PC-9 (cell line): ENCODE measurements around the gene ERC2. TPM values are rescaled to one million over a fixed set of nuclear protein-coding genes. Genes with fewer than 3 reads are reported as not detected.

Experiments used
- BruUV-seq: library from RNA; stranded (reverse); fragments of 400-500 nt; replicated peaks from 2 replicates; lab custom pipeline; 2021; lab: Mats Ljungman, UMichigan
- CTCF ChIA-PET: fragments of 300-600 bp; sonication (Branson Sonifier 250); formaldehyde crosslinking; loops from one replicate; lab custom pipeline; 2022; ENCODE audit warnings: antibody characterized with exemption; lab: Charles Lee
- POLR2A ChIA-PET: fragments of 300-600 bp; sonication (Branson Sonifier 250); formaldehyde crosslinking; loops from one replicate; lab custom pipeline; 2022; ENCODE audit warnings: antibody characterized with exemption; ENCODE audit not compliant: unreplicated experiment; lab: Charles Lee
- DNase-seq, 2 experiments: peaks; one replicate each; pipeline versions ENCODE4 v3.0.0 to v3.0.0-alpha.2; 2015 to 2022; ENCODE audit warnings: mixed read lengths in 1 of 2
- H2AFZ ChIP-seq: fragments of 200-600 bp; sonication (generic); 2 replicates; pipeline ENCODE4 v1.8.1; 2017; ENCODE audit warnings: antibody characterized with exemption
- H3F3A ChIP-seq: fragments of 200-600 bp; sonication (generic); 2 replicates; pipeline ENCODE4 v1.8.1; 2017; ENCODE audit warnings: antibody characterized with exemption, mild to moderate bottlenecking, low read depth; ENCODE audit not compliant: insufficient read depth
- H3K27ac ChIP-seq: fragments of 200-600 bp; sonication (generic); 2 replicates; pipeline ENCODE4 v1.6.1; 2016; ENCODE audit warnings: mixed run types
- H3K27me3 ChIP-seq: fragments of 200-600 bp; sonication (generic); 2 replicates; pipeline ENCODE4 v1.6.1; 2016; ENCODE audit warnings: low read depth, mixed run types; ENCODE audit not compliant: insufficient read depth
- H3K36me3 ChIP-seq: fragments of 200-600 bp; sonication (generic); 2 replicates; pipeline ENCODE4 v1.6.1; 2016; ENCODE audit warnings: low read depth, mixed run types
- H3K4me1 ChIP-seq: fragments of 200-600 bp; sonication (generic); replicated peaks from 2 replicates; pipeline ENCODE4 v1.6.1; 2016; ENCODE audit warnings: mixed run types; ENCODE audit not compliant: insufficient read depth
- H3K4me2 ChIP-seq: fragments of 200-600 bp; sonication (generic); 2 replicates; pipeline ENCODE4 v1.6.1; 2017; ENCODE audit warnings: mixed run types
- H3K4me3 ChIP-seq: fragments of 200-600 bp; sonication (generic); 2 replicates; pipeline ENCODE4 v1.6.1; 2016; ENCODE audit warnings: mixed run types
- H3K79me2 ChIP-seq: fragments of 200-600 bp; sonication (generic); 2 replicates; pipeline ENCODE4 v1.6.1; 2017; ENCODE audit warnings: low read depth, mixed run types
- H3K9me2 ChIP-seq: fragments of 200-600 bp; sonication (generic); 2 replicates; pipeline ENCODE4 v1.8.1; 2017; ENCODE audit warnings: mild to moderate bottlenecking; ENCODE audit not compliant: insufficient read depth
- H3K9me3 ChIP-seq: fragments of 200-600 bp; sonication (generic); 2 replicates; pipeline ENCODE4 v1.8.1; 2016; ENCODE audit warnings: low read depth; ENCODE audit not compliant: insufficient read depth
- H4K20me1 ChIP-seq: fragments of 200-600 bp; sonication (generic); 2 replicates; pipeline ENCODE4 v1.8.1; 2017; ENCODE audit not compliant: insufficient read depth
- EZH2 ChIP-seq: fragments of 200-600 bp; sonication (generic); IDR thresholded peaks from 2 replicates; pipeline ENCODE4 v1.8.0; 2017; ENCODE audit warnings: antibody characterized with exemption, low read depth
- intact Hi-C: fragments of 100-400 bp; cut with micrococcal nuclease; formaldehyde crosslinking; loops from one replicate; pipeline ENCODE4 v1.10.0; 2022; ENCODE audit not compliant: unreplicated experiment
- total RNA-seq: library from RNA; stranded (reverse); gene quantifications from 2 replicates; pipeline ENCODE4 v1.2.3, GENCODE V29; 2021
- TF ChIP-seq, protein P1 (sequence below): fragments of 200-600 bp; sonication (generic); conservative IDR thresholded peaks from 2 replicates; pipeline ENCODE4 v1.6.1; 2017; ENCODE audit warnings: mixed run types, antibody characterized with exemption, mild to moderate bottlenecking, moderate library complexity

Gene ERC2
- total RNA-seq, 1 experiment from 2014 or later = 1.4 TPM

DNA sequence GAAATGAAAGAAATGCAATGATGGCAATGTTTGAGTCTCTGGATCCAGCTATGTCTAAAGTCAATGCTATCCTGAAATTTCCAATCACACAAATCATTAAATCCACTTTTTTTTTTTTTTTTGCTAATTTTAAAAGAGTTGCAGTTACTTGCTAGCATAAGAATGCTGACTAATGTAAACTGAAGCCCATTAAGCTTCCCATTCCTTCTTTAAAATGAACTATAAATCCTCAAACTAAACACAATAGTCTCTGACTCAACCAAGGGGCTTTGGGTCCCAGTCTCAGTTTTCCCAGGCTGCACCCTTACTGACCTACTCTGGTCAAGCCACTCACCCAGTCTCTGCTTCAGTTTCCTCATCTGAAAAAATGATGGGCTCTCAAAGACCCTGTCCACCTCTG, 361.1 kb downstream of the ERC2 start:
- no peaks in the 10 kb centered on the region for H3K79me2 ChIP-seq
- no peaks in the 10 kb centered on the region for H3K4me1 ChIP-seq
- POLR2A ChIA-PET = no interaction called here
- H3K9me3 ChIP-seq = no peaks in the 10 kb centered on the region
- H3K4me2 ChIP-seq = no peak overlapping the region
- no peaks in the 10 kb centered on the region for H3F3A ChIP-seq
- H3K27me3 ChIP-seq = no peaks in the 10 kb centered on the region
- no peak for DNase-seq
- intact Hi-C loops = no loop called here
- CTCF ChIA-PET = no interaction called here
- TF ChIP-seq, protein P1, sequence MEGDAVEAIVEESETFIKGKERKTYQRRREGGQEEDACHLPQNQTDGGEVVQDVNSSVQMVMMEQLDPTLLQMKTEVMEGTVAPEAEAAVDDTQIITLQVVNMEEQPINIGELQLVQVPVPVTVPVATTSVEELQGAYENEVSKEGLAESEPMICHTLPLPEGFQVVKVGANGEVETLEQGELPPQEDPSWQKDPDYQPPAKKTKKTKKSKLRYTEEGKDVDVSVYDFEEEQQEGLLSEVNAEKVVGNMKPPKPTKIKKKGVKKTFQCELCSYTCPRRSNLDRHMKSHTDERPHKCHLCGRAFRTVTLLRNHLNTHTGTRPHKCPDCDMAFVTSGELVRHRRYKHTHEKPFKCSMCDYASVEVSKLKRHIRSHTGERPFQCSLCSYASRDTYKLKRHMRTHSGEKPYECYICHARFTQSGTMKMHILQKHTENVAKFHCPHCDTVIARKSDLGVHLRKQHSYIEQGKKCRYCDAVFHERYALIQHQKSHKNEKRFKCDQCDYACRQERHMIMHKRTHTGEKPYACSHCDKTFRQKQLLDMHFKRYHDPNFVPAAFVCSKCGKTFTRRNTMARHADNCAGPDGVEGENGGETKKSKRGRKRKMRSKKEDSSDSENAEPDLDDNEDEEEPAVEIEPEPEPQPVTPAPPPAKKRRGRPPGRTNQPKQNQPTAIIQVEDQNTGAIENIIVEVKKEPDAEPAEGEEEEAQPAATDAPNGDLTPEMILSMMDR = no peak
- TF ChIP-seq EZH2 = no peak
- no TSS peak for BruUV-seq
- no peak overlapping the region for H3K27ac ChIP-seq
- no peaks in the 10 kb centered on the region for H3K9me2 ChIP-seq
- no peak overlapping the region for H2AFZ ChIP-seq
- no peaks in the 10 kb centered on the region for H3K36me3 ChIP-seq
- no peak overlapping the region for H3K4me3 ChIP-seq
- H4K20me1 ChIP-seq = no peaks in the 10 kb centered on the region

DNA sequence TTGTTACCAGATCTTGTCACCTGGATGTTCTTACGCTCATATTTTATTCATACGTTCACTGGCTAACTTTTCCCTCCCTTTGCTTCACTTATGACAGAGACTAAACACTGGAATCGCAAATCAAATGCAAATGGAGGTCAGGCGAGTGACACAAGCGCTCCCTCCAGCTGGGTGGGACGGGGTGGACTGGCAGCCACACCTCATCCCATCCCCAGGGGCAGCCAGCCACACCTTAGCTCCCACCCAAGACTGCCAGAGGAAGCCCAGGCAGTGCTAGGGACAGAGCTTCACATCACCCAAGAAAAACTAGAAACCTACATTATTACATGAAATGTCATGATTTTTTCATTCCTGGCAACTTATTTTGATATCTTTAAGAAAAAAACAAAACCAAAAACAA, 366.2 kb downstream of the ERC2 start:
- Histone ChIP-seq H3K79me2 (no peaks in the 10 kb centered on the region), H4K20me1 (no peaks in the 10 kb centered on the region), H3K4me3 (no peak overlapping the region), H3K4me2 (no peak overlapping the region), H2AFZ (no peak overlapping the region), H3K4me1 (no peaks in the 10 kb centered on the region), H3K9me3 (no peaks in the 10 kb centered on the region), H3F3A (no peaks in the 10 kb centered on the region), H3K36me3 (no peaks in the 10 kb centered on the region), H3K27ac (no peak overlapping the region), H3K9me2 (no peaks in the 10 kb centered on the region), H3K27me3 (peaks cover 5% of the 10 kb centered on the region; the same call in 1 of the 2 replicates)
- CTCF ChIA-PET = no interaction called here
- intact Hi-C loops = no loop called here
- DNase-seq = no peak
- TF ChIP-seq, protein P1 = no peak
- TF ChIP-seq EZH2 = no peak
- no TSS peak for BruUV-seq
- POLR2A ChIA-PET = no interaction called here

- BruUV-seq = no TSS peak
- ChIA-PET CTCF (no interaction called here), POLR2A (no interaction called here)
- H4K20me1 ChIP-seq = no peaks in the 10 kb centered on the region
- no peak for TF ChIP-seq EZH2
- TF ChIP-seq, protein P1 = no peak
- H3K79me2 ChIP-seq = no peaks in the 10 kb centered on the region
- no peak overlapping the region for H2AFZ ChIP-seq
- H3K4me3 ChIP-seq = no peak overlapping the region
- H3K27me3 ChIP-seq = peaks cover 5% of the 10 kb centered on the region; the same call in 1 of the 2 replicates
- no peak overlapping the region for H3K4me2 ChIP-seq
- no peaks in the 10 kb centered on the region for H3K36me3 ChIP-seq
- H3K9me2 ChIP-seq = no peaks in the 10 kb centered on the region
- H3K4me1 ChIP-seq = no peaks in the 10 kb centered on the region
- H3F3A ChIP-seq = no peaks in the 10 kb centered on the region
- H3K27ac ChIP-seq = no peak overlapping the region
- no peak for DNase-seq
- H3K9me3 ChIP-seq = no peaks in the 10 kb centered on the region
- intact Hi-C loops = no loop called here
Measured at GRCh38 chr3:56101576-56101975, 366.7 kb downstream of the ERC2 start.
